Nephron progenitor cell (in vitro differentiated cells): Measurements from ENCODE around the gene LMO3.

Experiments
- DNase-seq: peaks from one replicate; pipeline ENCODE4 v3.0.0; 2021
- H3K27ac Mint-ChIP-seq: 2 replicates; pipeline ENCODE4 v1.8.0; 2021; ENCODE audit warnings: mild to moderate bottlenecking, moderate library complexity, mixed read lengths
- H3K27me3 Mint-ChIP-seq: 2 replicates; pipeline ENCODE4 v1.8.0; 2021; ENCODE audit warnings: mild to moderate bottlenecking, low read depth, mixed read lengths; ENCODE audit not compliant: poor library complexity
- H3K36me3 Mint-ChIP-seq: 2 replicates; pipeline ENCODE4 v1.8.0; 2021; ENCODE audit warnings: low read depth, mixed read lengths
- H3K4me1 Mint-ChIP-seq: 2 replicates; pipeline ENCODE4 v1.8.0; 2021; ENCODE audit warnings: mixed read lengths
- H3K4me3 Mint-ChIP-seq: 2 replicates; pipeline ENCODE4 v1.8.0; 2021; ENCODE audit warnings: mild to moderate bottlenecking, moderate library complexity, mixed read lengths
- H3K9me3 Mint-ChIP-seq: 2 replicates; pipeline ENCODE4 v1.8.0; 2021; ENCODE audit warnings: mild to moderate bottlenecking, moderate library complexity, mixed read lengths
- TF ChIP-seq, protein P1 (sequence below): fragments of 200-600 bp; sonication (generic); IDR thresholded peaks from 2 replicates; pipeline ENCODE4 v1.5.0; 2021; ENCODE audit warnings: antibody characterized with exemption

The LMO3 gene

DNA sequence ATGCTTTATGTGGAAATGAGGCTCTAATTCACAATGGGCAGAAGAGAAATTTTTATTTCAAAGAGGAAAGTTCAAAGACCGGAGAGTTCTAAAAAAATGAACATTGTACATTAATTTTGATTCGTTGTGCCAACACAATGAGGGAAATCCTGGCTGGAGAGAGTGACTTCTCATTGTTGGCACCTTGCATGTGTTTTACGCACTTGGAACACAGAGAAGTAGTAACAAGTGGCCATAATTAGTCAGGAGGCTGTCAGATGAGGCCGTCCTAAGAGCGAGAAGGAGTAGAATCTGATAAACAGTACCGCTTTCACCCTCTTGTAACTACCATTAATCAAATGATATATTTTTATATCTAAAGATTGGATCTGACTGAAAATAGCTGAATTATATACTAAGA lies 6.9 kb downstream of the LMO3 start:
- H3K36me3 Mint-ChIP-seq: no peaks in the 10 kb centered on the region
- no peak for DNase-seq
- TF ChIP-seq, protein P1, sequence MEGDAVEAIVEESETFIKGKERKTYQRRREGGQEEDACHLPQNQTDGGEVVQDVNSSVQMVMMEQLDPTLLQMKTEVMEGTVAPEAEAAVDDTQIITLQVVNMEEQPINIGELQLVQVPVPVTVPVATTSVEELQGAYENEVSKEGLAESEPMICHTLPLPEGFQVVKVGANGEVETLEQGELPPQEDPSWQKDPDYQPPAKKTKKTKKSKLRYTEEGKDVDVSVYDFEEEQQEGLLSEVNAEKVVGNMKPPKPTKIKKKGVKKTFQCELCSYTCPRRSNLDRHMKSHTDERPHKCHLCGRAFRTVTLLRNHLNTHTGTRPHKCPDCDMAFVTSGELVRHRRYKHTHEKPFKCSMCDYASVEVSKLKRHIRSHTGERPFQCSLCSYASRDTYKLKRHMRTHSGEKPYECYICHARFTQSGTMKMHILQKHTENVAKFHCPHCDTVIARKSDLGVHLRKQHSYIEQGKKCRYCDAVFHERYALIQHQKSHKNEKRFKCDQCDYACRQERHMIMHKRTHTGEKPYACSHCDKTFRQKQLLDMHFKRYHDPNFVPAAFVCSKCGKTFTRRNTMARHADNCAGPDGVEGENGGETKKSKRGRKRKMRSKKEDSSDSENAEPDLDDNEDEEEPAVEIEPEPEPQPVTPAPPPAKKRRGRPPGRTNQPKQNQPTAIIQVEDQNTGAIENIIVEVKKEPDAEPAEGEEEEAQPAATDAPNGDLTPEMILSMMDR: no peak
- no peak overlapping the region for H3K4me3 Mint-ChIP-seq
- peaks cover 2% of the 10 kb centered on the region for H3K27me3 Mint-ChIP-seq
- no peak overlapping the region for H3K27ac Mint-ChIP-seq
- peaks cover 18% of the 10 kb centered on the region for H3K4me1 Mint-ChIP-seq
- H3K9me3 Mint-ChIP-seq: no peaks in the 10 kb centered on the region

DNA sequence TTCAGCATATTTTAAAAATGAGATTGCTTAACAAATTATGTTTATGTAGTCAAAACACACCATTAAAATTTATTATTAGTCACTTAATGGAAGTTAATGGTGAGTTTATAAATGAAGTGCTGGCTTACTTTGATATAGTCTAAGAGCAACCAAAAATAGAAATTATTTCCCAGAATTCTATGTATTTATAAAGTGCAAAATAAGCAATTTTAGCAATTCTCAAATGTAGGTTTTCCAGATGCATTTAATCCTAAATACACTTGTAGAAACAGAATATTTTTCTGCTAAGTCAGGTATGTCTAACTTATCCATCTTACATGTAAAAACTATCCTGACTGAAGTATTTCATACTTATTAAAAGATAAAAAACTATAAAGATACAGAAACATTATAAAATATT lies 11.2 kb downstream of the LMO3 start:
- DNase-seq: no peak
- TF ChIP-seq, protein P1: no peak
- no peaks in the 10 kb centered on the region for H3K9me3 Mint-ChIP-seq
- H3K4me3 Mint-ChIP-seq: no peak overlapping the region
- H3K36me3 Mint-ChIP-seq: no peaks in the 10 kb centered on the region
- H3K4me1 Mint-ChIP-seq: no peaks in the 10 kb centered on the region
- no peaks in the 10 kb centered on the region for H3K27me3 Mint-ChIP-seq
- H3K27ac Mint-ChIP-seq: no peak overlapping the region

DNA sequence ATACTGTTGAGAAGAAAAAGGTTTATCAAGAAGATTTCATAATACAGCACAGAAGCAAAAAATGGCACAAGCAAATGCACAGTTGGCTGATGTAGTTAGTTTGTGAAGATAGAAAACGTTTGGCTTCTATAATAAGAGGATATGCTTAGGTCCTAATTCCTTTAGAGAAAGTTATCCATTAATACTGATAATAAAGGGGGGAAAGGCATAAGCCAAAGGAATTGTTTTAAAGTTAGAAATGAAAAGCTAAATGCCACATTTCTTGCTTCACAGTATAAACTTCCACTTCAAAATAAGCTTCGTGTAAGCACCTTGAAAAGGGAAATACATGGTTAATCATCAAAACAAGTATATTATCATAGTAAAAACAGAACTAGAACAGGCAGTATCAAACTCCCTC lies 12.4 kb downstream of the LMO3 start:
- no peaks in the 10 kb centered on the region for H3K9me3 Mint-ChIP-seq
- DNase-seq: no peak
- H3K27ac Mint-ChIP-seq: no peak overlapping the region
- no peaks in the 10 kb centered on the region for H3K4me1 Mint-ChIP-seq
- TF ChIP-seq, protein P1: no peak
- no peaks in the 10 kb centered on the region for H3K27me3 Mint-ChIP-seq
- H3K4me3 Mint-ChIP-seq: no peak overlapping the region
- no peaks in the 10 kb centered on the region for H3K36me3 Mint-ChIP-seq

DNA sequence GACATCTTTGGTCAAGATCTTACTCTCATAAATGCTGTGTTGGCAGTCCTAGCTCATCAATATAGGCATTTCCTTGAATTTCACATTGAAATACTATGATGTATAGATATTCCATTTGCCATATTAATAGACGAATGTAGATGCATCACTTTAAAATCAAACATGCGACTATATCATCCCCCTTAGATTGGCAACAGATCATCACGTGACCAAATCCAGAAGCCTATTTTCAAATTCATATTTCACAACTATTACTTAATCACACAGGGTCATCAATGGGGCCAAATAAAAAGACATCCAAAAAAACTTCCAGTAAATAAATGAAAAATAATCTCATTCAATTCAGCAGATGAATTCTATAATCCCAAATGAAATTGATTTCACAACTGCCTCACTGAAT lies 15.3 kb downstream of the LMO3 start:
- Mint-ChIP-seq H3K4me3 (no peak overlapping the region), H3K27me3 (no peaks in the 10 kb centered on the region), H3K9me3 (no peaks in the 10 kb centered on the region), H3K4me1 (no peaks in the 10 kb centered on the region), H3K27ac (no peak overlapping the region), H3K36me3 (no peaks in the 10 kb centered on the region)
- DNase-seq: no peak
- TF ChIP-seq, protein P1: no peak

DNA sequence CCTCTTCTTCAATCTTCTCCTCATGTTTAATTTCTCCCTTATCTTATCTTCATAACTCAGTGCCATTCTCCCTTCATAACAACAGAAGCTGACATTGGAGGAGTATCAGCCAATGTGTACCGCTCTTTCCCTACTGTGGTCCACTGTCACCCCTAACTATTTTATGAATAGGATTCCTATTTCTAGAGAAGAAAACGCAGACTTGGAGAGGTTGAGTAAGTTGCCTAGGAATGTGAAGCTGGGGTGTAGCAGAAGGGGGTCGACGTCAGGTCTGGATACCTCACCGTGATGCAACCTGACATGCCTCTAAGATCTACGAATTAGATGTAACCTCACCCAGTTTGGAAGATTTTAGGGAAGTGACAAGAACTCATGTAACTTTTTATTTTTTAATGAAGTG lies 17.1 kb downstream of the LMO3 start:
- no peaks in the 10 kb centered on the region for H3K36me3 Mint-ChIP-seq
- H3K27me3 Mint-ChIP-seq: no peaks in the 10 kb centered on the region
- H3K27ac Mint-ChIP-seq: no peak overlapping the region
- no peaks in the 10 kb centered on the region for H3K4me1 Mint-ChIP-seq
- H3K4me3 Mint-ChIP-seq: no peak overlapping the region
- no peak for DNase-seq
- no peaks in the 10 kb centered on the region for H3K9me3 Mint-ChIP-seq
- TF ChIP-seq, protein P1: no peak

DNA sequence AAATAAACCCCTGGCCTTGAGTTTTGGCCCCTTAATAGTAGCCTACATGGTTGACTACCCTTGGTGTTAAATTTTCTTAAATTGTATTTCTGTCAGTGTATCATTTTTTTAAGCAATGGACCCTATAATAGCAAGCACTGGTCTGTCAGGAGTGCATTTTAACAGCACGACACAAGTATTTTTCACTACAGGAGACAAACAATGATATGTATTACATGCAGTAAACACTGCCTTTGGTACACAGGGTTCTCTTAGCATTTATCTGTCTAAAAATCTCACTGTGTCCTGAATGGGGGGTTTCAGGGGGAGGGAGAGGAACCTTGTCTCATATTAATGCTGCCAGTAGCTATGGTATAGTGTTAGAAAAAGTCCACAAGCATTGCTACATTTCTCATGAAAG lies 18.4 kb downstream of the LMO3 start:
- H3K9me3 Mint-ChIP-seq: no peaks in the 10 kb centered on the region
- H3K27me3 Mint-ChIP-seq: no peaks in the 10 kb centered on the region
- no peak for DNase-seq
- TF ChIP-seq, protein P1: no peak
- H3K4me1 Mint-ChIP-seq: no peaks in the 10 kb centered on the region
- H3K36me3 Mint-ChIP-seq: no peaks in the 10 kb centered on the region
- H3K27ac Mint-ChIP-seq: no peak overlapping the region
- H3K4me3 Mint-ChIP-seq: no peak overlapping the region
